Stimulated activated naive CD8-positive, alpha-beta T cell treated with anti-CD3 and anti-CD28 coated beads, Interleukin-15, amount 100 ng/mL, for 72 hours (primary cell): ENCODE data around the gene MAEA.
"Not testable (repeated sequence)": the region's sequence is repeated elsewhere in the genome, so short reads cannot be mapped to it uniquely, and the experiment has no call there.

Source experiments
- ATAC-seq: fragments of 150-1000 bp; cut with Tn5 transposase; 2 replicates; pipeline ENCODE4 v1.10.0; 2021; ENCODE audit warnings: mild to moderate bottlenecking, moderate library complexity
- DNase-seq, 2 donors: peaks; one replicate each; pipeline ENCODE4 v3.0.0; 2021 to 2022
- H3K27ac Mint-ChIP-seq, 2 donors: one replicate each; pipeline ENCODE4 v1.8.0; 2022; ENCODE audit warnings: mild to moderate bottlenecking in 2 of 2, mixed read lengths in 2 of 2, moderate library complexity in 2 of 2
- H3K27me3 Mint-ChIP-seq: one replicate; pipeline ENCODE4 v1.8.0; 2022; ENCODE audit warnings: mixed read lengths
- H3K4me1 Mint-ChIP-seq: one replicate; pipeline ENCODE4 v1.8.0; 2022; ENCODE audit warnings: mild to moderate bottlenecking, mixed read lengths
- H3K4me3 Mint-ChIP-seq, 2 donors: one replicate each; pipeline ENCODE4 v1.8.0; 2022; ENCODE audit warnings: mild to moderate bottlenecking in 2 of 2, mixed read lengths in 2 of 2, moderate library complexity in 1 of 2
- H3K9me3 Mint-ChIP-seq, 2 donors: one replicate each; pipeline ENCODE4 v1.8.0; 2022; ENCODE audit warnings: mixed read lengths in 2 of 2

Gene MAEA

DNA sequence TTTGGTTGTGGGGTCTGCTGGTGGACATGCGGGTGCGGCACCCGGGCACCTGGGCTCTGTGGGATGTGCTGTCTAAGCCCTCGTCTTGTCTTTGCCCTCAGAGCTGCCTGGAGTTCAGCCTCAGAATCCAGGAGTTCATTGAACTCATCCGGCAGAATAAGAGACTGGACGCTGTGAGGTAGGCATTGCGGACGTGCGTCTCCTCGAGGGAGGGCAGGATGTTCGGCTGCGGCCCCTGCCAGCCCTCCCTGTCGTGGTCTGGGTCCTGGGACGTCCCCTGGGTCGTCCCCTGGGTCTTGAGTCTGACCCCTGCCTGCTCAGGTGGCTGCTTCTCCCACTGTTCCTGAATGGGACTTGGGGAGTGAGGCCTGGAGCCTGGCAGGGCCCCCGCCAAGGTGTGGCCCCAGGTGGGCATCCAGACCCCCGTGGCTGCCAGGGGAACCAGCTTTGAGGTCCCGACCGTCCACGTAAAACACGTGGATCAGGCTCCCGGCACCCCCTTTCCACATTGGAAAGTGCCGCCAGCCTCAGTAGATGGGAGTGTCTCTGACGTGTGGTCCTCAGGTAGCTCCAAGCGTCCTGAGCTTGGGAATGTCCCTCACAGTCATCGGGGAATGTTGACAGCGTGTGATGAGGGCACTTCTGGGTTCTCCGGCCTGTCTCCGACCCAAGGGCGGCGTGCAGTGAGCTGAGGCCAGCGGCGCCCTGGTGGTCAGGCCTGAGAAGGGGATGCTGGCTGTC, 38.0 kb downstream of the MAEA start:
- no peak for ATAC-seq
- no peak for DNase-seq

DNA sequence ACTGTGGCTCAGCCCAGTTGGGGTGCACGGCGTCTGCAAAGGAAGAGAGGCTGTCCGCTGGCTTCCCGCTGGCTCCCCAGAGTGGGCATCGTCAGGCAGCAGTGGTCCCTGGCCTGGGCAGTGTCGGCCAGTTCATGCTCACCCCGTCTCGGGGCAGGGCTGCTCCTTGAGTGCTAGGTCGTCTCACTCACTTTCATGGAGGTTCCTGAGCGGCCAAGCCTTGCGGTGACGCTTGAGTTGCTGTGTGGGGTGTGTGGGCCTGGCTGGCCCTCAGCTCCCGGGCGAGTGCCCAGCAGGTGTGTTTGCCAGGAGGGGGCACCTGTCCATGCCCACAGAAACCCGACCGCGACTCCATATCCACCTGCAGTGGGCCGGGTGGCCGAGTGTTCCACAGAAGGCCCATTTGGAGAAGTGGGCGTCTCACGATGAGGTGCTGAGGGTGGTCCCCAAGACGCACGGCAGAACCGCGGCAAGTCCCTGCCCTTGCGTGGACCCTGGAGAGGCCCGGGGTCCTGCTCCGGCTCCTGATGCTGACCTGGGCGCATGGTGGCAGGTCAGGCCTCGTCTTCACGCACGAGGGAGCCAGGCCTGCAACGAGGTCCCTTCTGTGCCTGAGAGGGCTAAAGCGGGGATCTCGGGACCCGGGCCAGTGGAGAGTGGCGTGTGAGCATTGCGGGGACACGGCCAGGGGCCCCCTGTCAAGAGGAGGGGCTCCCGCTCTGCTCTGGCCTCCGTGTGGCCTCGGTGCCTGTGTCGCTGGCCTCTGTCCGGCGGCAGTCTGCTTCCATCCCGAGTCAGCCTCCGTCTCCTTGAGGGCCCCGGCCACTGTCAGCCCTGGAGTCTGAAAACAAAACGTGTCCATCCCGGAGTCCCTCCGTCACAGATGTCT, 38.8 kb downstream of the MAEA start:
- peaks cover 34% of the 10 kb centered on the region for H3K4me1 Mint-ChIP-seq
- H3K27me3 Mint-ChIP-seq: no peaks in the 10 kb centered on the region
- no peak overlapping the region for H3K4me3 Mint-ChIP-seq
- H3K9me3 Mint-ChIP-seq: no peaks in the 10 kb centered on the region
- H3K27ac Mint-ChIP-seq: no peak overlapping the region
- ATAC-seq (no peak), DNase-seq (no peak)

More for the DNA sequence above, 38.0 kb downstream of the MAEA start:
- Mint-ChIP-seq H3K4me1 (peaks cover 34% of the 10 kb centered on the region), H3K27me3 (no peaks in the 10 kb centered on the region), H3K27ac (peak overlapping the region in 1 of 2 donors; percentile 12), H3K4me3 (no peak overlapping the region), H3K9me3 (no peaks in the 10 kb centered on the region)

DNA sequence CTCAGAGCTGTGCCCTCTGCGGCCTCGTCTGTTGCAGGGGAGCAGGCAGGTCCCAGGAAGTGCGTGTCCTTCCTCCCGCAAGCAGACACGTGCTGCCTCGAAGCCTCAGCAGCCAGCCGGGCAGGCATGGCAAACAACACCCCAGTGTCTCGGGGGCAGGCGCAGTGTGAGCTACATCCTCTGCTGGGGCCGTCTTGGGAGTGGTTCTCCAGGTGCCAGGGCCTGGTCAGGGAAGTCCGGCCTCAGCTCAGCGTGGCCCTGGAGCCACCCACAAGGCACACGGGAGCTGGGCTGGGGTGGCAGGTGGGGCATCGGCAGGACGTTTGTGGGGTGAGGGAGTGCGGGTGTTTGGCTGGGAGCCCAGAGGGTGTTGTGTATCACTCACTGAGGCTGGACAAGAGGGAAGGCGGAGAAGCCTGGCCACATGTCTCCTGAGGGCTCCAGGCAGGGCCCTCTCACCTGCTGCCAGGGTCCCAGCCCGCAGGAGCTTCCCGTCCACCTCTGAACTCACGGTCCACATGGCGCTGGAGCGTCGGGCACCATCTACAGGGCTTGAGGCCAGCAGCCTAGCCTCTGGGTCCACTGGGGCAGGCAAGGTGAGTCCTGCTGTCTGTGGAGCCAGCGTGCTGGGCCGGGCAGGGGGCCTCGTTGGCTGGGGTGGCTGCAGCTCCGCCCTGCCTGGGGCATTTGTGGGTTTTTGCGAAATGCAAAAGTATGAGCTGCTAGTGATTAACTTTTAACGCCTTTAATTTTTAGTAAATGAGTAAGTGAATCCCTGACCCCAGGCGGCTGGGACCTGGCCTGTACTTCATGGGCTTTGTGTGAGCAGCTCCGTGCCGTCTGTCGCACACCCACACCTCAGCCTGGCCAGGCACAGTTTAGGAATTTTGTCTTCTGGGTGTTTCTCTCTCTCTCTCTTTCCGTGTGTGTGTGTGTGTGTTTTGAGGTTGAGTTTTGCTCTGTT, 40.0 kb downstream of the MAEA start:
- Mint-ChIP-seq H3K4me3 (peak overlapping the region; percentile 40 to 49), H3K27me3 (no peaks in the 10 kb centered on the region), H3K27ac (no peak overlapping the region), H3K9me3 (no peaks in the 10 kb centered on the region), H3K4me1 (peaks cover 40% of the 10 kb centered on the region)
- DNase-seq (no peak), ATAC-seq (peak; percentile 11)

DNA sequence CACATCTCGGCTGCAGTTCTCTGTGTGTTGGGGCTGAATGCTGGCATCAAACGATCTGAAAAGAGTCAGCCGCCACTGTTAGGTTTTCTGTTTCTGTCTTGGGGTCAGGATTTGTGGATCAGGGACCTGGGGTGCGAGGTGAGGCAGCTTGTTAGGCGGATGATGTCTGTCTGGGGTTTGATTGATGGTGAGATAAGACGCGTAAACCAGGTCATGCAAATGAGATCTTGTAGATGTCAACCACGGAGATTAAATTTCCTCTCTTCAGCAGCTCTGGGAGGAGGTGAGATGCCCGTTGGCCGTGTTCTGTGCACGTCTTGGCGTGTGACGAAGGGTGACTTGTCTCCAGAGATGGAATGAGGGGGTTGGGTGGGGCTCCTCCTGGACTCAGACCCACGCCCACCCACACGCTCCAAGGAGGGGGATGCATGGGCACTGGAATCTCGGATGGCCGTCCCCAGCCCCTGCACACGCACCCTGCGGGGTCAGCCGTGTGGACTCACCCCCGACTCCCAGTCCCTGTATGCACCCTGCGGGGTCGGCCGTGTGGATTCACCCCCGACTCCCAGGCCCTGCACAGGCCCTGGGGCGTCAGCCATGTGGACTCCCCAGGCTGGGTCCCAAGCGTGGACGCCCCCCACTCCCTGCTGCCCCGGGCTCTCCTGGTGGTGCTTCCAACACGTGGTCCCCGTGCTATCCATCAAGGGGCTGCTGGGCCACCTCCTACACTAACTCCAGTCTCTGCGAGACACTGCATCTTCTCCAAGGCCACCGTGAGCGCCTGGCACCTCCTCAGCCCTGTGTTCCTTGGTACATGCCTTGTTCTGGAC, 41.3 kb downstream of the MAEA start:
- Mint-ChIP-seq H3K4me1 (peaks cover 46% of the 10 kb centered on the region), H3K9me3 (peaks cover 0 to 5% of the 10 kb centered on the region in 2 donors), H3K27ac (peak overlapping the region; percentile 83), H3K27me3 (no peaks in the 10 kb centered on the region), H3K4me3 (peak overlapping the region; percentile 40 to 48)
- DNase-seq (peak in 1 of 2 donors; percentile 33), ATAC-seq (peak; percentile 60)

DNA sequence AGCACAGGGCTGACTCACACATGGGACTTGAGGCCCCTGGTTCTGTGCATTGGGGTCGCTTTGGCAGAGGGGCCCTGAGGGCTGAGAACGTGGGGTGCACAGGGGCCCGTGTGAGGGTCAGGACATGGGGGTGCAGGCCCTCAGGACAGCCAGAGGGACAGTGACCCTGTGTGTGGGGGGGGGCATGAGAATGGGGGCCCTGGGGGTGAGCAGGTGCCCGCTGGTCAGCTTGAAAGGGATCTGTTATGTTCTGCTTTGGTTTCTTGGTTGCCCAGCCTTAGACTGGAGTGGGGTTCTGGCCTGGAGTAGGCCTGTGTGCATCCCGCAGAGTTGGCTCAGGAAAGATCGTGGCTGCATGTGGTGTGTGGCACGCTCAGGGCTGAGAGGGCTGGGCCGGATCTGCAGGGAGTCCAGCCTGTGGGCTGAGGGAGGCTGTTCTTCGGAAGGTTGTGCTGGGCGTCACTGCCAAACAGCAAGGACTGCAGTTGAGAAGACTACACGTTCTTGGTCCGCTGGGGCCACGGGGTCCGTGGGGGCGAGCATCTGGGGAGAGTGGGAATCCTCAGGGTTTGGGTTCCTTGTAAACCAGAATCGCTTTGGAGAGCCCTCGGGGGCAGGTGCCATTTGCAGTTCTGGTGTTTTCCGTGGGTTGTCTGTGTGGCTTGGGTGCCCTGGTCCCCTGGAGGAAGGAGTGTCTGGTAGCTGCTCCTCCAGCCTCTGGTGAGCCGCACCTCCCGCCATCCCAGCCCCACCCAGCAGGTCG, 42.1 kb downstream of the MAEA start:
- Mint-ChIP-seq H3K4me3 (peak overlapping the region in 1 of 2 donors; percentile 29), H3K27me3 (no peaks in the 10 kb centered on the region), H3K4me1 (peaks cover 52% of the 10 kb centered on the region), H3K9me3 (peaks cover 0 to 5% of the 10 kb centered on the region in 2 donors), H3K27ac (no peak overlapping the region)
- DNase-seq (no peak), ATAC-seq (no peak)

GRCh38 chr4:1332686-1333085, 43.0 kb downstream of the MAEA start:
- DNase-seq (no peak), ATAC-seq (no peak)
- Mint-ChIP-seq H3K4me1 (peaks cover 62% of the 10 kb centered on the region), H3K27me3 (no peaks in the 10 kb centered on the region), H3K9me3 (peaks cover 0 to 5% of the 10 kb centered on the region in 2 donors), H3K27ac (no peak overlapping the region), H3K4me3 (no peak overlapping the region)

GRCh38 chr4:1333256-1333655, 43.6 kb downstream of the MAEA start:
- Mint-ChIP-seq H3K4me3 (no peak overlapping the region), H3K27ac (no peak overlapping the region), H3K9me3 (peaks cover 0 to 5% of the 10 kb centered on the region in 2 donors), H3K27me3 (no peaks in the 10 kb centered on the region), H3K4me1 (peaks cover 66% of the 10 kb centered on the region)
- no peak for DNase-seq
- ATAC-seq: no peak

DNA sequence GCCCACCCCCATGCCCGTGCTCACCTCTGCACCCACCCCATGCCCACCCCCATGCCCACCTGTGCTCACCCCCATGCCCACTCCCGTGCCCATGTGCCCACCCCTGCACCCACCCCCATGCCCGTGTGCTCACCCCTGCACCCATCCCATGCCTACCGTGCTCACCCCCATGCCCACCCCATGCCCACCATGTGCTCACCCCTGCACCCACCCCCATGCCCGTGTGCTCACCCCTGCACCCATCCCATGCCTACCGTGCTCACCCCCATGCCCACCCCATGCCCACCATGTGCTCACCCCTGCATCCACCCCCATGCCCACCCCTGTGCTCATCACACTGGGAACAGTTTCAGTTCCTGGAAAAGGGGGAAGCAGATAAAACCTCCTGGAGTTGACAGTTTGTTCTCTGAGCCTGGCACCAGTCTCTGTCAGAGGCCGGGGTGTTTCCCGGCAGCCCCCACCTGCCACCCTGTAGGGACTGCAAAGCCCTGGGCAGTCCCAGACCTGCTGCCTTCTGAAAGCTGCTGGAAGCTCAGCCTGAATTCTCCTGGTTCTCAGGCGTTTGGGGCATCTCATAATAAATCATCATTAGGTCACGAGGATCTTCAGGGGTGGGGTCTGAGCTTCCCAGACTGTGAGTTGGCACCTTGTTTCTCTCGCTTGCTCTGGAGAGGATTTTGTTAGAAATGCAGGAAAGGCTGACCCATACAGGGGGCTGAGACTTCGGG, 44.3 kb downstream of the MAEA start:
- ATAC-seq: peak; percentile 53
- H3K4me3 Mint-ChIP-seq, H3K27me3 Mint-ChIP-seq, H3K9me3 Mint-ChIP-seq, DNase-seq: not testable (repeated sequence)
- Mint-ChIP-seq H3K27ac (peak overlapping the region; percentile 40 to 61), H3K4me1 (peaks cover 62% of the 10 kb centered on the region)

- Mint-ChIP-seq H3K4me1 (peaks cover 57% of the 10 kb centered on the region), H3K4me3 (no peak overlapping the region), H3K27me3 (no peaks in the 10 kb centered on the region), H3K27ac (peak overlapping the region; percentile 40 to 61), H3K9me3 (peaks cover 0 to 5% of the 10 kb centered on the region in 2 donors)
- DNase-seq (no peak), ATAC-seq (no peak)
Measured at GRCh38 chr4:1334579-1334895, 44.8 kb downstream of the MAEA start.

- not testable (repeated sequence) for H3K9me3 Mint-ChIP-seq, ATAC-seq, DNase-seq, H3K27me3 Mint-ChIP-seq, H3K4me3 Mint-ChIP-seq
- Mint-ChIP-seq H3K27ac (peak overlapping the region; percentile 28 to 72), H3K4me1 (peaks cover 49% of the 10 kb centered on the region)
Measured at GRCh38 chr4:1335193-1335883, 45.6 kb downstream of the MAEA start.

- H3K4me3 Mint-ChIP-seq: no peak overlapping the region
- ATAC-seq (no peak), DNase-seq (no peak)
- H3K27ac Mint-ChIP-seq: peak overlapping the region in 1 of 2 donors; percentile 36
- no peaks in the 10 kb centered on the region for H3K27me3 Mint-ChIP-seq
- peaks cover 0 to 5% of the 10 kb centered on the region in 2 donors for H3K9me3 Mint-ChIP-seq
- peaks cover 41% of the 10 kb centered on the region for H3K4me1 Mint-ChIP-seq
Measured at GRCh38 chr4:1336088-1336491, 46.4 kb downstream of the MAEA start.

- ATAC-seq: peak; percentile 77
- H3K9me3 Mint-ChIP-seq: peaks cover 0 to 5% of the 10 kb centered on the region in 2 donors
Measured at GRCh38 chr4:1337376-1337831, 47.7 kb downstream of the MAEA start.

More at GRCh38 chr4:1337376-1337831, 47.7 kb downstream of the MAEA start:
- Mint-ChIP-seq H3K4me1 (peaks cover 39% of the 10 kb centered on the region), H3K4me3 (no peak overlapping the region), H3K27ac (peak overlapping the region; percentile 50 to 92), H3K27me3 (no peaks in the 10 kb centered on the region)
- DNase-seq: peak in 1 of 2 donors; percentile 55
